ENCODE measurements around the gene AHRR. TPM values are rescaled to one million over a fixed set of nuclear protein-coding genes. Genes with fewer than 3 reads are reported as not detected.

The AHRR gene
- total and polyA plus RNA-seq, 10 of the 15 experiments (the other 5 are each of a cell fraction or from before 2014, with no cell fraction given) = 0.90 to 35.2 (median 19.2) TPM

- no peak for TF ChIP-seq GATAD2B (conservative IDR thresholded peaks at IDR 0.05; ENCODE audit: low read depth)
- no peak for TF ChIP-seq POLR2AphosphoS5 (IDR thresholded peaks at IDR 0.05; ENCODE audit: low read length)
- TF ChIP-seq STAT1 (conservative IDR thresholded peaks at IDR 0.05) = no peak
- TF ChIP-seq ZSCAN29 (IDR thresholded peaks at IDR 0.05) = no peak
- no peak for TF ChIP-seq ATF2 (IDR thresholded peaks at IDR 0.05; ENCODE audit: low read length)
- no peak for TF ChIP-seq ELK1 (IDR thresholded peaks at IDR 0.05; ENCODE audit: low read depth, low read length)
- TF ChIP-seq PML (IDR thresholded peaks at IDR 0.05; ENCODE audit: low read length) = no peak
- TF ChIP-seq EZH2 (IDR thresholded peaks at IDR 0.05; ENCODE audit: borderline replicate concordance, control insufficient read depth, low read depth, low read length) = no peak
- TF ChIP-seq WRNIP1 (IDR thresholded peaks at IDR 0.05; ENCODE audit: borderline replicate concordance, low read depth, low read length) = no peak
- TF ChIP-seq CHD1 (IDR thresholded peaks at IDR 0.05; ENCODE audit: low read depth, low read length) = no peak
Measured at GRCh38 chr5:362978-363765, 41.7 kb downstream of the AHRR start (continued).

- no peak overlapping the region for H3K9ac ChIP-seq (ENCODE audit: control insufficient read depth, insufficient read depth, low read length)
- CTCF ChIA-PET = no interaction called here
- intact Hi-C loops (cut with micrococcal nuclease; ENCODE audit: unreplicated experiment) = no loop called here
- peaks cover 18% of the 10 kb centered on the region; the same call in 2 of the 3 replicates for H3K9me3 ChIP-seq (replicated peaks; ENCODE audit: control insufficient read depth, insufficient read depth, low read length)
- peaks cover 27 to 29% of the 10 kb centered on the region in 2 experiments for H3K36me3 ChIP-seq (ENCODE audit: control insufficient read depth in 2 of 2, insufficient read depth in 2 of 2, low read length in 1 of 2)
- no peaks in the 10 kb centered on the region for H3K27me3 ChIP-seq (replicated peaks in 1 of 2; ENCODE audit: control insufficient read depth in 2 of 2, insufficient read depth in 2 of 2, low read length in 1 of 2)
- TF ChIP-seq POLR2AphosphoS5 (IDR thresholded peaks at IDR 0.05; ENCODE audit: low read length) = no peak
- no peak for TF ChIP-seq PAX5 (IDR thresholded peaks at IDR 0.05; ENCODE audit: borderline replicate concordance, low read depth, low read length)
- no peak for TF ChIP-seq EED (IDR thresholded peaks at IDR 0.05; ENCODE audit: low read depth)
- no peak for TF ChIP-seq MEF2B (IDR thresholded peaks at IDR 0.05; ENCODE audit: partially characterized antibody, poor library complexity, severe bottlenecking)
- TF ChIP-seq EZH2 (IDR thresholded peaks at IDR 0.05; ENCODE audit: borderline replicate concordance, control insufficient read depth, low read depth, low read length) = no peak
- TF ChIP-seq POLR2AphosphoS2 (IDR thresholded peaks at IDR 0.05; ENCODE audit: low read depth, low read length) = no peak
- no peak for TF ChIP-seq TCF7 (IDR thresholded peaks at IDR 0.05; ENCODE audit: borderline replicate concordance)
- peaks cover 24% of the 10 kb centered on the region for H3K4me1 ChIP-seq (ENCODE audit: control insufficient read depth, insufficient read depth, low read length)
- no peak overlapping the region for H2AFZ ChIP-seq (ENCODE audit: control insufficient read depth, low read depth, low read length)
- no peak overlapping the region for H3K4me2 ChIP-seq (ENCODE audit: control insufficient read depth, insufficient read depth)
- SMC1A ChIA-PET (ENCODE audit: uncharacterized antibody, unreplicated experiment) = no interaction called here
- no peak overlapping the region for H3K27ac ChIP-seq (ENCODE audit: control insufficient read depth, insufficient read depth)
- no peaks in the 10 kb centered on the region for H4K20me1 ChIP-seq (ENCODE audit: control insufficient read depth, insufficient read depth)
- H3K4me3 ChIP-seq = no peak overlapping the region
- DNase-seq (ENCODE audit: low read depth, low spot score) (no peak), ATAC-seq (no peak), FAIRE-seq (no peak)
- WGBS (ENCODE audit: insufficient coverage, insufficient replicate concordance, low lambda C conversion rate, missing lambda C conversion rate) = 100% methylated on average over 1 of the region's 1 CpG
- no TSS peak for BruUV-seq (replicated peaks)
- peaks cover 5% of the 10 kb centered on the region for H3K79me2 ChIP-seq (ENCODE audit: control insufficient read depth, insufficient read depth, low read length)
- in situ Hi-C loops (cut with MboI) = no loop called here
- POLR2A ChIA-PET = no interaction called here
- RAD21 ChIA-PET (ENCODE audit: unreplicated experiment) = no interaction called here
Measured at GRCh38 chr5:364497-364896, 43.0 kb downstream of the AHRR start.

Measured in GM12878 (cell line).